Activated T-cell treated with anti-CD3 and anti-CD28 coated beads, Interleukin-2, amount 50 U/mL, for 72 hours (primary cell): ENCODE results near the gene LMBRD2. TPM values are rescaled to one million over a fixed set of nuclear protein-coding genes. Genes with fewer than 3 reads are reported as not detected.

ENCODE experiments used
- ATAC-seq, 2 donors: fragments of 150-1000 bp; cut with Tn5 transposase; replicated peaks in 1 of 2; 2 replicates each; pipeline ENCODE4 v1.10.0; 2021; ENCODE audit warnings: moderate library complexity in 2 of 2, mild to moderate bottlenecking in 1 of 2
- DNase-seq, 2 donors: peaks; one replicate each; pipeline ENCODE4 v3.0.0; 2021 to 2022; ENCODE audit warnings: mixed read lengths in 1 of 2
- H3K27ac Mint-ChIP-seq: one replicate; pipeline ENCODE4 v1.8.0; 2022; ENCODE audit warnings: mild to moderate bottlenecking, moderate library complexity, mixed read lengths
- H3K27me3 Mint-ChIP-seq: one replicate; pipeline ENCODE4 v1.8.0; 2022; ENCODE audit warnings: low read depth, mixed read lengths
- H3K36me3 Mint-ChIP-seq, 2 donors: one replicate each; pipeline ENCODE4 v1.8.0; 2022; ENCODE audit warnings: mixed read lengths in 2 of 2, mild to moderate bottlenecking in 1 of 2; ENCODE audit not compliant: insufficient read depth in 2 of 2
- H3K4me1 Mint-ChIP-seq: one replicate; pipeline ENCODE4 v1.8.0; 2022; ENCODE audit warnings: low read depth, mixed read lengths
- H3K4me3 Mint-ChIP-seq, 2 donors: one replicate each; pipeline ENCODE4 v1.8.0; 2022; ENCODE audit warnings: mild to moderate bottlenecking in 2 of 2, mixed read lengths in 2 of 2, moderate library complexity in 2 of 2
- H3K9me3 Mint-ChIP-seq, 2 donors: one replicate each; pipeline ENCODE4 v1.8.0; 2022; ENCODE audit warnings: mixed read lengths in 2 of 2
- total RNA-seq, 2 donors: library from RNA; stranded (reverse); gene quantifications; one replicate each; pipeline ENCODE4 v1.2.3, GENCODE V29; 2022

The LMBRD2 gene
- total RNA-seq, 2 donors from 2014 or later, result 15.8 to 17.6 TPM

DNA sequence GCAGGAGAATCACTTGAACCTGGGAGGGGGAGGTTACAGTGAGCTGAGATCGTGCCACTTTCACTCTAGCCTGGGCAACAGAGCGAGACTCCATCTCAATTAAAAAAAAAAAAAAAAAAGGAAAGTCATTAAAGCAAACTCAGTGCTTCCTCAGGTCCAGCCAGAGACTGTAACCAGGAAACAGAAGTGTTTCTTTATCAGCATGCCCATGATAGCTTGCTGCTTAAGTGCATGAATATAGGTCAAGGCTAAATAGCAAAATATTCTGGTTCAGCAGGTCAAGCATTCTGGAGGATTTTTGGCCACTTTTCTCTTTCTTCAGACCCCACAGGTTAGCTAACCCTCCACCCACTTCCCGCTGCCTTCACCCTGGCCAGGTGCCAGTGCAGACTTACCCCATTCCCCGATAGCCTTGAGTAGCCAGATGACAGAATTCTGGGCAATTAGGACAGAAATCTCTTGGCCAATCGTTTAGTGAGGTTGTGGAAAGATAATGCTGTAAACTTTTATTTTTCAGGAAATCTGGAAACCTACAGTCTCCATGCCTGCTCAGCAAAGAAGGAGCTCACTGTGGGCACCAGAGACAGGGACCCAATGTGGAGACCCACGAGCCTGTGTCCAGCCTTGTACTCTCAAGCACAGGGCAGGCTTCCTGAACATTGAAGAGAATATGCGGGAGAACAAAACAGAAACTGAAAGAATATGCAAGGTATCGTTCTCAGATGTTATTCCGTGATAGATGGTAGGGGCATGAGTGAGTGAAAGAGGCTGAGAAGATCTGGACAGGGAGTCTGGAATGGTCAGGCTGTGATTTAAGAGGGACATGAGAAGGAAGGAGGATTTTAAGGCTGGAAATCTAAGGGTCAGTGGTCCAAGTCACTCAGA is 80.8 kb downstream of the LMBRD2 start:
- H3K9me3 Mint-ChIP-seq, result no peaks in the 10 kb centered on the region
- H3K4me3 Mint-ChIP-seq, result peak overlapping the region; percentile 58 to 63
- no peaks in the 10 kb centered on the region for H3K36me3 Mint-ChIP-seq
- H3K27me3 Mint-ChIP-seq, result peaks cover 33% of the 10 kb centered on the region
- ATAC-seq, result peak; percentile 27 to 60
- H3K4me1 Mint-ChIP-seq, result peaks cover 15% of the 10 kb centered on the region
- no peak for DNase-seq
- H3K27ac Mint-ChIP-seq, result no peak overlapping the region

DNA sequence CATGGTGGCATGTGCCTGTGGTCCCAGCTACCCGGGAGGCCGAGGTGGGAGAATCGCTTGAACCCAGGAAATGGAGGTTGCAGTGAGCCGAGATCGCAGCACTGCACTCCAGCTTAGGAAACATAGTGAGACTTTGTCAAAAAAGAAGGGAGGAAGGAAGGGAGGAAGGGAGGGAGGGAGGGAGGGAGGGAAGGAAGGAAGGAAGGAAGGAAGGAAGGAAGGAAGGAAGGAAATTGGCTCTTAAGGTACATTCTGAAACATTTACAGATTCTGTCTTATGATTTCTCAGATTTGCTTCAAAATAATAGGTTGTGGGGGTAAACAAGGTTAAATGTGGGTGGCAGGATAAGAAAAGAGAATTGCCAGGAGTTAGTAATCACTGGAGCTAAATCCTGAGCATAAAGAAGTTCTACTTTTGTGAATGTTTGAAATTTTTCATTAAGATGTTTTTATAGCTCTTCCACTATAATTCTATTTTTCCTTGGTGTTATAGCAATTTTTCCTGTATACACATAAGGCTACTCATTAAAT is 82.9 kb downstream of the LMBRD2 start:
- Mint-ChIP-seq H3K4me1 (peaks cover 15% of the 10 kb centered on the region), H3K9me3 (no peaks in the 10 kb centered on the region), H3K27me3 (peaks cover 41% of the 10 kb centered on the region), H3K27ac (no peak overlapping the region), H3K4me3 (no peak overlapping the region), H3K36me3 (no peaks in the 10 kb centered on the region)
- ATAC-seq, result no peak
- DNase-seq, result no peak

DNA sequence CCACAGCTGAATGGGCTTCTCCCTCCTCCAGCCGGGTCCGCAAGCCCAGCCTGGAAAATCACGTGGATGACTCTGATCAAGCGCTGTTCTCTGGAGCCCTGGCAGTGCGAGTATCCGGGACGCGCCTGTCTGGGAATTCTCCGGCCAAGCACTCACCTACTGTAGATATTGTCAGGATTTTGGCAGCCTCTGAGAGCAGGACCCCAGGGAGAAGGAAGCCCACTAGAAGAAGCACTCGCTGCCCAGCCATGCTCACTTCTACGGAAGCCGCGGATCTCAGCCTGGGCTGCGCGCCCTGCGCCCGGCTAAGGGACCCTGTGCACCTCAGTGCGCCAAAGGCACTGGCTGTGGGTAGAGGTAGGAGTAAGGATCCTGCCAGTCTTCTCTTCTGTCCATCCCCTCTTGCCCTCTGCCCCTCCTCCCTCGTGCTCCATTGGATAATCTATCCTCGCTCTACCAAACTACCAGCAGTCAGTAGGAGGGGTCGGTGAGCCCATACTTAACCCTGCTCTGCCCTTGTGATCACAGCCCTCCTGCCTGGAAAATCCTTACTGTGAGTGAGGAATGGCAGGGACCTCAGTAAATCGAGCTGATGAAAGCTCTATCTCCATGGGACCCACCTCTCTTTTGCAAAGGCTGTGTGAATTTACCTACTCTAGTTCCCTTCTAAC is 85.0 kb downstream of the LMBRD2 start, which contains the start of gene UGT3A2:
Gene UGT3A2 (minus strand): TSS at position 343 of the 671 bp plus-strand sequence. CDS start 93 bp downstream, at position 250.
- Mint-ChIP-seq H3K9me3 (no peaks in the 10 kb centered on the region), H3K4me1 (peaks cover 15% of the 10 kb centered on the region), H3K27me3 (peaks cover 41% of the 10 kb centered on the region), H3K4me3 (peak within 1 kb of the TSS; percentile 59 to 69), H3K27ac (no peak within 1 kb of the TSS), H3K36me3 (no peaks in the 10 kb centered on the region)
- DNase-seq (peak in 1 of 2 donors; percentile 4), ATAC-seq (peak; percentile 41 to 58)

GRCh38 chr5:36066001-36066539 is 85.6 kb downstream of the LMBRD2 start:
- peaks cover 10% of the 10 kb centered on the region for H3K4me1 Mint-ChIP-seq
- H3K27ac Mint-ChIP-seq, result no peak overlapping the region
- no peaks in the 10 kb centered on the region for H3K36me3 Mint-ChIP-seq
- DNase-seq (no peak), ATAC-seq (no peak)
- H3K27me3 Mint-ChIP-seq, result peaks cover 41% of the 10 kb centered on the region
- H3K9me3 Mint-ChIP-seq, result no peaks in the 10 kb centered on the region
- H3K4me3 Mint-ChIP-seq, result peak overlapping the region in 1 of 2 donors; percentile 59

GRCh38 chr5:36060420-36060887 is 91.2 kb downstream of the LMBRD2 start:
- DNase-seq, result no peak
- Mint-ChIP-seq H3K4me3 (no peak overlapping the region), H3K4me1 (no peaks in the 10 kb centered on the region), H3K36me3 (no peaks in the 10 kb centered on the region), H3K9me3 (no peaks in the 10 kb centered on the region), H3K27ac (no peak overlapping the region), H3K27me3 (peaks cover 13% of the 10 kb centered on the region)
- peak in 1 of 2 donors; percentile 57 for ATAC-seq

- ATAC-seq, result no peak
- no peak for DNase-seq
- H3K4me3 Mint-ChIP-seq, result no peak overlapping the region
- peaks cover 7% of the 10 kb centered on the region for H3K27me3 Mint-ChIP-seq
- no peak overlapping the region for H3K27ac Mint-ChIP-seq
- no peaks in the 10 kb centered on the region for H3K4me1 Mint-ChIP-seq
- no peaks in the 10 kb centered on the region for H3K9me3 Mint-ChIP-seq
- H3K36me3 Mint-ChIP-seq, result no peaks in the 10 kb centered on the region
These were observed 91.9 kb downstream of the LMBRD2 start for GRCh38 chr5:36059571-36060419.

DNA sequence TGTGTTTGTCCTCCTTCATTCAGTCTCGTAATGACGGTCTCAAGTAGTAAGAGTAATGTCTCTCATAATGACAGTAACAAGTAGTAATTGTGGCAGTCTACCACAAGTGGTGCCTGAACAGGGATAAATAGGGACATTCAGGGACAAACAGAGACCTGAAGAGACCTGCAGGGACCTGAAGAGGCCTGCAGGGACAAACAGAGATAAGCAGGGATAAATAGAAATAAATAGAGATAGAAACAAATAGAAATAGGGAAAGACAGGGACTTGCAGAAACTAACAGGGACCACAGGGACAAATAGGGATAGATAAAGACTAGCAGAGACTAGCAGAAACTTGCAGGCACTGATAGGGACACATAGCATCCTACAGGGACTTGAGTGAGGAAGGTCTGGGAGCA is 92.9 kb downstream of the LMBRD2 start:
- Mint-ChIP-seq H3K4me1 (peaks cover 6% of the 10 kb centered on the region), H3K27ac (no peak overlapping the region), H3K27me3 (peaks cover 5% of the 10 kb centered on the region), H3K9me3 (no peaks in the 10 kb centered on the region), H3K36me3 (no peaks in the 10 kb centered on the region), H3K4me3 (no peak overlapping the region)
- no peak for DNase-seq
- no peak for ATAC-seq

DNA sequence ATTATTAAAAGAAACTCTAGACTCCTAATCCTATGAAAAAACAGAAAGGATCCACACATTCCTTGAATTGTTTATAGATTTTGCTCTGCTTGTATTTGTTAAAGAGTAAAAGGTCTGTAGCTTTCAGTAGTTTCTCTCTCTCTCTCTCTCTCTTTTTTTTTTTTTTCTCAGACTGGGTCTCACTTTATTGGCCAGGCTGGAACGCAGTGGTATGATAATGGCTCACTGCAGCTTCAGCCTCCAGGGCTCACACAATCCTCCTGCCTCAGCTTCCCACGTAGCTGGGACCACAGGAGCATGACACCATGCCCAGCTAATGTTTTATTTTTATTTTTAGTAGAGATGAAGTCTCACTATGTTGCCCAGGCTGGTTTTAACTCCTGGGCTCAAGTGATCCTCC is 94.3 kb downstream of the LMBRD2 start:
- no peak for DNase-seq
- no peak overlapping the region for H3K4me3 Mint-ChIP-seq
- peaks cover 6% of the 10 kb centered on the region for H3K4me1 Mint-ChIP-seq
- no peaks in the 10 kb centered on the region for H3K9me3 Mint-ChIP-seq
- no peak for ATAC-seq
- no peak overlapping the region for H3K27ac Mint-ChIP-seq
- no peaks in the 10 kb centered on the region for H3K36me3 Mint-ChIP-seq
- peaks cover 9% of the 10 kb centered on the region for H3K27me3 Mint-ChIP-seq

DNA sequence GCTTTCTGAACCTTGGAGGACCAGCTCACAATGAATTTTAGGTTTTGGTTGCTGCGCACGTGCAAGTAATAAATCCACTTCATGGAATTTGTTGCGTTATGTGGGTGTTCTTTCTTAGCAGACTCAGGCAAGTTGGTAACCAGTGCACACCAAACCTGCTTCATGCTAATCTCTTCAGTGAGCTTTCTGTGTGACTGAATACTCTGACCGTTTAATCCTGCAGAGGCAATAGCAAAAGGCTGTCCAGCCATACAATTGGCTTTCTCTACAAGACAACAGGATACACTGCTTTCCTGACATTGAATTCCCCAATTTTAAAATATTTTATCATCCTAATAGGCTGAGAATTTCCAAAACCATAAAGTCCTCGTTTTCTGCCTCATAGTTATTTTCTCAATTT is 95.3 kb downstream of the LMBRD2 start:
- Mint-ChIP-seq H3K4me3 (no peak overlapping the region), H3K27ac (no peak overlapping the region), H3K4me1 (peaks cover 6% of the 10 kb centered on the region), H3K9me3 (no peaks in the 10 kb centered on the region), H3K36me3 (no peaks in the 10 kb centered on the region), H3K27me3 (peaks cover 12% of the 10 kb centered on the region)
- DNase-seq, result no peak
- no peak for ATAC-seq

GRCh38 chr5:36055984-36056383 is 95.7 kb downstream of the LMBRD2 start:
- Mint-ChIP-seq H3K27me3 (peaks cover 12% of the 10 kb centered on the region), H3K27ac (no peak overlapping the region), H3K9me3 (no peaks in the 10 kb centered on the region), H3K4me1 (peaks cover 6% of the 10 kb centered on the region), H3K36me3 (no peaks in the 10 kb centered on the region), H3K4me3 (no peak overlapping the region)
- DNase-seq, result no peak
- ATAC-seq, result no peak

- Mint-ChIP-seq H3K27me3 (peaks cover 12% of the 10 kb centered on the region), H3K36me3 (no peaks in the 10 kb centered on the region), H3K4me3 (no peak overlapping the region), H3K27ac (no peak overlapping the region), H3K4me1 (peaks cover 6% of the 10 kb centered on the region), H3K9me3 (no peaks in the 10 kb centered on the region)
- no peak for DNase-seq
- ATAC-seq, result no peak
These were observed 97.0 kb downstream of the LMBRD2 start for GRCh38 chr5:36054647-36055046.

DNA sequence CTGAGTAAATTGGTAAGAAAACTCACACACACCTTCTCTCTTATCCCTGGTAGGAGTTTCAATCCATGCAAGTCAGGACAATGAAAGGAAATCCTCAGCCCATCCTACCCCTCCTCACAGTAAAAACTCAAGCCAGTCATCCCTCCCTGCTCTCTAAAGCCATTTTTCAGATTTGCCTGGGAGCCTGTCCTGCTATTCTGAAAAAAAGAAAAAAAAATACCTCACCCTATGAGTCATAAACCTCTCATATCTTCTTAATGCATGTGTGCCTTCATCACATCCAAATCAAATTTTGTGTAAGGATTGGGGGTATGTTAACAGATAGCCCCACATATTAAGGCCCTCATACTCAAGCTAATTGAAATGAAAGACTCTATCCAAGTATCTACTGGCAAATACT is 99.1 kb downstream of the LMBRD2 start:
- Mint-ChIP-seq H3K9me3 (no peaks in the 10 kb centered on the region), H3K4me1 (peaks cover 6% of the 10 kb centered on the region), H3K4me3 (no peak overlapping the region), H3K36me3 (no peaks in the 10 kb centered on the region), H3K27ac (no peak overlapping the region), H3K27me3 (peaks cover 12% of the 10 kb centered on the region)
- ATAC-seq (no peak), DNase-seq (no peak)
